ENCODE data around the gene MATN1.

- TF ChIP-seq SPI1 (IDR thresholded peaks at IDR 0.05; ENCODE audit: borderline replicate concordance, low read depth): no peak
- TF ChIP-seq CTCF (IDR thresholded peaks at IDR 0.05; ENCODE audit: insufficient read depth, low read length): no peak
Measured at GRCh38 chr1:30679201-30679975, 44.0 kb downstream of the MATN1 start.
